ENCODE data around the gene RASSF5.

The RASSF5 gene

DNA sequence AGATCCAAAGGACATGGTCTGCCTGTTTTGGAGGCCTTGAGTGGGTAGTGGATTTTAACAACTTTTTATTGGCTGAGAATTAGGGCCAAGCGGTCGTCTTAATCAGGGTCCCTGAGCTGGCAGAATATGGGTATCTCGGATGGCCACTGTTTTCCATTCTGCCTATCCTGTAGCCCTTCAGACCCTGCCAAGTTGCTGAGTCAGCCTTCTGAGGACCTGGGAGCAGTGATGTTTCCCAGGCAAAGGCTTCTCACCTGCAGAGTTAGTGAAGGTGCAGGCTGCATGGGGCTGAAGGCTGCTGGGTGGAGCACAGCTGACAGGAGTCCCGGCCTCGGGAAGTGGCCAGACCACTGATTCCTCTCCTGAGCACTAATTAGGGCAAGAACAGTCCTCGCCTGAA is 11.4 kb downstream of the RASSF5 start:
- no peak for DNase-seq

DNA sequence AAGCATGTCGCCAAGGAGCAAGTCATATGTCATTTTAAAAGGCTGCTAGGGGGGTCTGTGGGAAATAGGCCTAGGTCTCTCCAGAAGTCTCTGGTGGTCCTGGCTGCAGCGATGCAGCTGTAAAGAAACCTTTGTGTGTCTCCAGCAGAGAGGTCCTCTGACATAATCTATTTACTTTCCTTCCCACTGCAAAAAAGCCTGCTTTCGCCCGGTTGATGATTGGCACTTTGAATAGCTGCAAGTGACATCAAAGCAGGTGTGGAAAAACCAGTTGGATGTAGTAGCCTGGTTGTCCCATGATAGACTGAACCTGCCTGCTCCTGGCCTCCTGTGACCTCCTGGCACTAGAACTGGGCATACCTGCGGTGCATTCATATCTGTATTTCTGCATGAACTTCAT is 13.8 kb downstream of the RASSF5 start:
- DNase-seq: no peak

DNA sequence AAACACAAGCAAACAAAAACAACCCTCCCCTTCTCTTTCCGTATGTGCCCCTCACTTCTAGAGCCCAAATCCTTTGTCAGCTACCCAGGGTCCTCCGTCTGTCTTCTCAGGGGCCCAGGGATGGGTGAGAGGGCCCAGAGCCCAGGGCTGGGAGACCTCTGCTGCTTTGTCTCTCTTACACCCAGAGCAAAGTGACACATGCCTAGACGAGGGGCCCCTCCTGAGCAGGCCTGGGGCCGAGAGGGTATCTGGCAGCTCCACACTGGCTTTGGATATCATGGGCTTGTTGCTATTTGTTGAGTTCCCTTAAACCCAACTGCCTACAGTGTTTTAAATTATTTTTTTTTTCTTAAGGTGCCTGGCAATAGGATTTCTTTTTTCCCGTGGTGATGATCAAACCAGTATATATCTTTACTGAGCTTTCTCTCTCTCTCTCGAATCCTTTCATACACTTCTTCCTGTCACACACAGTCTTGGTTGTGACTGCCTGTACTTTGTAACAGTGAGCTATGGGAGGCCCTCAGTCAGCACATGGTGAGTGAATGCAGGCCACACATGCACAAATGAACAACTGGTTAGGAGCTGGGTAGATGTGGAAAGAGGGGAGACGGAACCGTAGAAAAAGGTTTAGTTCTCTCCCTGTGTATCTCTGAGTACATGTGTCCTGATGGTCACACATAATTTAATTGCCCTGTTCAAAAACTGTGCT is 14.5 kb downstream of the RASSF5 start:
- DNase-seq: no peak

DNA sequence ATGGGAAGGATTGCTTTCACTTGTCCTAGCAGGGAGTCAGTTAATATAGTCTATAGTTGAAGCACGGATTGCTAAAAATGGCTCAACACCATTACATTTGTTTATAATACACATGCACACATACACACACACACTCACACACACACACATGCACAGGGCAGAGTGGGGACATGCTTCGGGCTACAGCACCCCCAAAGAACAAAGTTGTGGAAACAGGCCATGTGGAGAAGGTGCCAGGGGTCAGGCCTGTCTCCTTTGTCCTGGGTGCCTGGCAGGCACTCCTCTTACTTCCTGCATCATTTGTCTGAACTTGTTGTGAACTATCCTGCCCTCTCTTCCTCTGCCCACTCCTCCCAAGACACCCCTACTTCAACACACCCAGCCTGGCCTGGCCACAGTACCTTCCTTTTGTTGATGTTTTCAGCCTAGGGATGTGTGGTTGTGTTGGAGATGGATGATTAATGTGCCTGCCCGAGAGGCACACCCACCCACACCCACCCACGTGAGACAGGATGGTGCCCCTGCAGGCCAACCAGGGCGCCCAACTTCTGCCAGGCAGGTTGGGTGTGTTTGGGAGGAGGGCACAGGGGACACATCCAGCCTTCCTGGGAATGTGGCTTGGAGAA is 17.5 kb downstream of the RASSF5 start:
- no peak for DNase-seq

DNA sequence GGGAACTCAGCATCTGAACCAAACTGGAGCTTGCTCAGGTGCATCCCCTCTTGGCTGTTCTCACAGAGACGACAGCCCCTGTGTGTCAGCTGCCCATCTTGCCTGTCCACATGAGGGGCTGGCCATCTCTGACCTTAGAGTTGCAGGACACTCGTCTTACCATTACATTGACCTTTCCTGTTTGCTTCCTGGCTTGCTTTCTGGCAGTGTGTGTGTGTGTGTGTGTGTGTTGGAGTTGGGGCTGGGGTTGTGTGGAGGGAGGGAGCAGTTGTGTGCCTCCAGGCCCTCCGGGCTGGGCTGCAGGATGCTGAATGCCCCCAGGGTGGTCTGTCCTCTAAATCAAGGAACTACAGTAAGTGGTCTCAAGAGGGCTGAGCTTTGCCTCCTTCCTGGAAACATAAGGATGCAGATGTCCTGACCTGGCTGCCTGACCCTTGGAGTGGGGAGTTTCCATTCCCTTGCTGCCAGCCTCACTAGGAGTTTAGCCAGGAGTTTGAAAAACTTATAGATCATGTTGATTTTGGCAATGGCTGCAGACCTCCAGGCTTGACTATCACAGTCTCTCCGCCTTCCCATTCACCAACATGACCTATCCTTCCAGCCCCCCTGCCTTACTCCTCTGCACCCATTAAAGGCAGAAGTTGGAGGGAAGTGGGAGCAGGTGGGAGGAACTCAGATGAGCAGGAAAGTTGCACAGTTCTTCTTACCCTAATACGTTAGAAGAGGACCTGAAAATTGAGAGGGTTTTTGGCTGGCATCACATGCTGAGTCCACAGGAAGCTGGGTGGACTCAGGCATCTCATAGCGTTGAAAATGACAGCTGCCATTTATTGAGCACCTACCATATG is 19.0 kb downstream of the RASSF5 start:
- no peak for DNase-seq

DNA sequence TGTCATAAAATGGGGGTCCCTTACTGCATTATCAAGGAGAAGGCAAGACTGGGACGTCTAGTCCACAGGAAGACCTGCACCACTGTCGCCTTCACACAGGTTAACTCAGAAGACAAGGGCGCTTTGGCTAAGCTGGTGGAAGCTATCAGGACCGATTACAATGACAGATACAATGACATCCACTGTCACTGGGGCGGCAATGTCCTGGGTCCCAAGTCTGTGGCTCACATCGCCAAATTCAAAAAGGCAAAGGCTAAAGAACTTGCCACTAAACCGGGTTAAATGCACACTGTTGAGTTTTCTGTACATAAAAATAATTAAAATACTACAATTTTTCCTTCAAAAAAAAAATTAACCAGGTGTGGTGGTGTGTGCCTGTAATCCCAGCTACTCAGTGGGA is 22.1 kb downstream of the RASSF5 start:
- DNase-seq: no peak

DNA sequence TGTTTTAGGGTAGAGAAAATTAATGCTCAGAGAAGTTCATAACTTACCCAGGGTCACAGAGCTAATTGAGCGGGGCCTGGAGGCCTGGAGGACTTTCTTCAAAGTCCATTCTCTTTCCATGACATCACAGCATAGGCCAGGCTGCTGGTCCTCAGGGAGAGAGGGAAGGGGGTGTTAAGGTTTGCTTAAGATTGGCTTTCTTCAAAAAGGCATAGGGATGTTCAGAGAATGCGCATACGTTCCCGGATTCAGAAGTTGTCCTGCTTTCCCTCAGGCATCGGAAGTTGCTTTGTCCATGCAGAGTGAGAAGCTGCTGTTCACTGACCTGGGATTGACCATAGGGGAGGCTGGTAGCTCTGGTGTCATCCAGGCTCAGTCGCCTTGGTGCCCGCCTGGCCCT is 25.0 kb downstream of the RASSF5 start:
- DNase-seq: no peak

DNA sequence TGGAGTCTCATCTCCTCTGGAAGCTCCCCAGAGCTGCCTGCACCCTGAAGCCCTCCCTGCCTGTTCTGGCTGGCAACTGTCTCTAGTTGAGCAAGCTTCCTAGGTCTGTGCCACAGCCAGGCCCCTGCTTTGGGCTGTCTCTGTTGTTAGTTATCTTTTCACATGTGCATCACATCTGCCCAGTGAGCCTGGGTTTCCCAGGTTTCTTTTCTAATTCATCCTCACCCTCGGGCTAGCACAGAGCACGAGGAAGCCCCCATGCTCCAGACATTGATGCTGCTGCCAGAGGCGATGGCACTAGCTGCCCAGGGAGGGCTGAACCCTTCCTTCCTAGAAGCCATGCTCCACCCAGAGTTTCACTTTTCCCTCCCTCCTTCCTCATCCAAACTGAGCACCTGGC is 27.2 kb downstream of the RASSF5 start:
- no peak for DNase-seq

DNA sequence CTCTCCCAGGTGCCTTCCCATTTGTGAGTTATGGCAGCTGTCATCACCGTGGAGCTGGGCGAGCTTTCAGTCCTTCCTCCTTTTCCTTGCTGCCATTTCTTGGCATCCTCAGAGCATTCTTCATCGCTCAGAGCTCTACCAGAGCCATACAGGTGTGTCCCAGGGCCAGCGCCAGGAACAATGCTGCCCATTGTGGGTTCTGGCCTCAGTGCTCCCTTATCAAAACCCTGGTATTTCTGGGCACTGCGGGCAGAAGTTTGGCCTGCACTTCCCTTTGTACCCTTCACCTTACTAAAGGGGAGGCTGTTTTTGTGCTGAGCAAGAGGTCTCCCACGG is 28.5 kb downstream of the RASSF5 start:
- no peak for DNase-seq

DNA sequence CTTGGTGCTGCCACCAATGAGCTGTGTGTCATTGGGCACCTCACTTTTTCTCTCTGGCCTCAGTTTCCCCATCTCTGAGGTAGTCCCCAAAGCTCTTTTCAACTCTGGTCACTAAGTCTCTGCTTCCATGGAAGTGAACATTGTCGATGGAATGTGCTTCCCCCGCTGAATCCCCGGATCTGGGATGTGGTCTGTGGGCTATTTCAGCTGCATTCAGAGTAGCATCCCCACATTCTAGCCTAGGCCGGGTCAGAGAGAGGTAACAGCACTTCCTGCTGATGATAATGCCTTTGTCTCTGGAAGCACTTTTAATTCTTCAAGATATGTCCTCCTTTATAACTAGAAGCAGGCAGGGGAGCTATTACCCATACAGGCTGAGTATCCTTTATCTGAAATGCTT is 29.8 kb downstream of the RASSF5 start:
- DNase-seq: no peak

DNA sequence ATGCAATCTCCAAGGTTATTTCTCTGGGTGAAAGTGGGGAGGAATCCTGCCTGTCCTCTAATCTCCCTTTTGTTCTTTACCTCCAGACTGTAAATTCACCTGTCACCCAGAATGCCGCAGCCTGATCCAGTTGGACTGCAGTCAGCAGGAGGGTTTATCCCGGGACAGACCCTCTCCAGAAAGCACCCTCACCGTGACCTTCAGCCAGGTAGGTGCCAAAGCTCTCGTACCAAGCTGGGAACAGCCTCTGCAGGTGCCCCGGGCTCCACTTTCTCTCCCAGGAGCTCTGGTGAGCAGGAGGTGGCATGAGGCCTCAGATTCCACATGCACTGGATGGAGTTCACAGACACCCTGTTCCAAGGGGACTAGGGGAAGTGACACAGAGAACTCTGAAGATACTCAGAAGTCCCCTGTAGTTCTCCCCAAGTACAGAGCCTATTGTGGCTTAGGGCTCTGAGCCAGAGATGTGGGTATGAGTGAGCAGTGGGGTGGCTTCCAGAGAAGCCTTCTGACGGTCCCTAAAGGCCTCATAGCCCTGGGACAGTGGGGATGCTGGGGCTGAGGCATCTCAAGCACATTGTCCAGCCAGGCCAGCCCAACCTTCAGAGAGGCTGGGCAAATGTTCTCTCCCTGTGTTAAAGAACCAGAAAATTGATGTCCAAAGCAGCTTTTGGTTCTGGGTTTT is 30.9 kb downstream of the RASSF5 start:
- no peak for DNase-seq

DNA sequence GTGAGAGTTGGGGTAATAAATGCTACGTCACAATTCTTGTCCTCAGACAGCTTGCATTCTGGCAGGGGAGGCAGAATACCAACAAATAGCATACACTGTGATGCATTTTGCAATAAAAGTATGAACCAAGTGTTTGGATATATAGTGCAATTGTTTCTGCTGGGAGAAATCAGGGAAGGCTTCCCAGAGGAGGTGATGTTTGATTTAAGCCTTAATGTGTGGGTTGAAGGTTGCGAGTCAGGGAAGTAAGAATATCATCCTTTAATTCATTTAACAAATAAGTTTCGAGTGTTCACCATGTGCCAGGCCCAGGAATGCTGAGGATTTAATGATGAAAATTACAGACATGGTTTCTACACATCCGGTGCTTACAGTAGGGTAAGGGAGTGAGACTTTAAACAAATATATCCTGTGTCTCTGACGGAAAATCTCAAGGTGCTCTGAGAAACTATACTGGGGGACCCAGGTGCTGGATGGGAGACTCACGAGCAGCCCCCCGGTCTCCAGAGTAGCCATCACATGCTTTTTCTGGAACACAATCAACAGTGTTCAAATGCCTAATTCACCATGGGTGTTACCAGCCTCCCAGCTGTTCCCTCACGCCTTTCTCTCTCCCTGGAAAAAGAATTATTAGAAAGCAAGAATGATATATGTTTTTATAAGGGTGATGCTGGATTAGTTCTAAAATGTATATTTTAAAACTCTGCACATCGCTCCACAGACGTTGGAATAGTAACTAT is 31.7 kb downstream of the RASSF5 start:
- no peak for DNase-seq

DNA sequence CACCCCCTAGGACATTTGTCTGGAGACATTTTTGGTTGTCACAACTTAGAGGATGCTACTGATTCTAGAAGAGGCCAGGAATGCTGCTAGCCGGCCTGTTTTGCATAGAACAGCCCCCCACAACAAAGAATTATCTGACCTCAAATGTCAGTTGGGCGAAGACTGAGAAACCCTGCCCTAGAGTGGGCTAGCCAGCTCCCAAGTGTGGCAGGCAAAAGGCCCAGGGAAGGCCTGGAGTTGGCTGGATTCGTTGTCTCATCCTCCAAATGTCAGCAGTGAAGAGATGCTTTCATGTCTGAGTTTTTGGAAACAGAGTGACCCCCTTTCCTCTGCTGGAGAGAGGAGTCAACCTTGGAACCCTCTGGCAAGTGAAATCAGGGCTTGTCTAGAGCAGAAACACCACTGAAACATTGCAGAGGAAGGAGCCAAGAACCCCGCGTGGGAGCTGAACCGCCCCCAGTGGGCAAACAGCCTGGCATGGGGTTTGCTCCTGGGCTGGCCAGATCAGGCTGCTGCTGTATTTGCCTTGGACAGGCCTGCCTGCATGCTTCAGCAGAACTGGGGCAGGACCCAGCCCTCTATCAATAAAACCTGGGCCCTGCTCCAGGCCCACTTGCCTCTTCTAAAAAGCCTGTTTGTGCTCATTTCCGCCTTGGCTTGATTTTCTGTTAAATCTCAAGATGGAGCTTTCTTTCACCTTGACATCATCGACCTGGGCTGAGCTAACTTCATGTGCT is 32.9 kb downstream of the RASSF5 start:
- peak; percentile 34 for DNase-seq

DNA sequence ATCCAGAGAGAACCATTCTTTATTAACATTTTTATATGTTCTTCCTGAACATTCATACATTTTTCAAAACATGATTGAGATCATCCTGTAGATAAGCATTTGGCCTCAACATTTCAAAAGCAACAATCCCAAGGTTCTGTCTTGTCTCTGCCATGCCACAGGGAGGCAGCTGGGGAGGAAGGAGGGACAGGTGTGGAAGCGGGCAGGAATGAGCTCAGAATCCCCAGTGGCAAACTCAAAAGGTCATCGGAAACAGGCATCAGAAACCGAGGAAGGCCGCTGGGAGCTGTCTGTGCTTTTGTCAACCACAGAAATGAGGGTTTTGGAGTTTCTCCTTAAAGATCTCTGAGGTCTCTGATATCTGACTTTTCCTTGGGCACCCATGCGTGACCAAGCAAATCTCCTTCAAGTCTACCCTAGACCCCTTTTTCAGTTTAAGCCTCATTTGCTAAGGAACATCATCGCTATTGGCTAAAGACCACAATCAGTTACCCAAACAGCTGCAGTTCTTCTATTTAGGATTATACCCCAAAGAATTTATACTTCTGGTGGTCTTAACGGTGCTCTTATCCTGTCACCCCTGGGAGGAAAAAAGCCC is 34.0 kb downstream of the RASSF5 start:
- DNase-seq: no peak

DNA sequence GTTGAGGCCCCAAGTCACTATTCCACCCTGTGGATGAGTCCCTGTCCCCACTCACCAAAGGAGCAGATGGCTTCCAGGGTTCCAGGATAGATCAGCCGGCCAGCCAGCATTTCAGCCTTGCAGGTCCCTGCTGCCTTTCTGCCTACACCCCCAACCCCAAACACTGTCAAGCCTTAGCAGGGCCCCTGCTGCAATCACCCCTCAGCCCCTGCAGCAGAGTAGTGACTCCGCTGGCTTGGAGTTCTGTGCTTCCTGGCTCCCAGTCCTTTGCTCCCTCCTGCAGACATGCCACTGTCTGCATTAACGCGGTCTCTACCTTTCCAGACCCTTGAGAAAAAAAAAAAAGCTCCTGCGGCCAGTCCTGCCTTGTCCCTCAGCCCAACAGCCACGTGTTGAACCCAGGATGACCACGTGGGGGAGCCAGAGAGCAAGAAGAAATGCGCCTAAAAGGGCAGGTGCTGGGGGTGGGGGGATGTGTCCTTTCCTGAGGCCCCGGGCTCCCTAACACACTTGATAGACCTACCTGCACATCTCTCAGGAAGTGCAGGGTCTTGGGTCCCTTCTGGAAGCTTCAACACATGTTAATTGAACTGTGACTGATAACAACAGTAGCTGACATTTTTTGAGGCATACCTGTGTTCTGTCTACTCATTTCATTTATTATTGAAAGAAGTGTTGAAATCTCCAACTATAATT is 37.4 kb downstream of the RASSF5 start:
- DNase-seq: peak; percentile 32

DNA sequence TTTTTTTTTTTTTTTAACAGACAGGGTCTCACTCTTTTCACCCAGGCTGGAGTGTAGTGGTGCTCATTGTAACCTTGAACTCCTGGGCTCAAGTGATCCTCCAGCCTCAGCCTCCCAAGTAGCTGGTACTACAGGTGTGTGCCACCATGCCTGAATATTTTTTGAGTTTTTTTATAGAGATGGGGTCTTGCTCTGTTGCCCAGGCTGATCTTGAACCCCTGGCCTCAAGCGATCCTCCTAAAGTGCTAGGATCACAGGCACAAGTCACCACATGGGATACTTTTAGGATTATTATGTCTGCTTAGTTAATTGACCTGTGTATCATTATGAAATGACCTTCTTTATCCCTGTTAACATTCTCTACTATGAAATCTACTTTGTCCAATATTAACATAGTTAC is 38.0 kb downstream of the RASSF5 start:
- no peak for DNase-seq

DNA sequence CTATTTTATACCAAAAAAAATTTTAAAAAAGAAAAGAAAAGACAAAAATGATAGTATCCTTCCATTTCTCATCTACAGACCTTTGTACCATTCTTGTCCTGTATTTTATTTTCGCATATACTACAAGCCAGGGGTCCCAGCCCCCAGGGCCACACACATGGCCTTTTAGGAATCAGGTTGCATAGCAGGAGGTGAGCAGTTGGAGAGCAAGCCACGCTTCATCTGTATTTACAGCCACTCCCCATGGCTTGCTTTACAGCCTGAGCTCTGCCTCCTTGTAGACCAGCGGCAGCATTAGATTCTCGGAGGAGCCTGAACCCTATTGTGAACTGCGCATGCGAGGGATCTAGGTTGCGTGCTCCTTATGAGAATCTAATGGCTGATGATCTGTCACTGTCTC is 39.8 kb downstream of the RASSF5 start:
- no peak for DNase-seq

DNA sequence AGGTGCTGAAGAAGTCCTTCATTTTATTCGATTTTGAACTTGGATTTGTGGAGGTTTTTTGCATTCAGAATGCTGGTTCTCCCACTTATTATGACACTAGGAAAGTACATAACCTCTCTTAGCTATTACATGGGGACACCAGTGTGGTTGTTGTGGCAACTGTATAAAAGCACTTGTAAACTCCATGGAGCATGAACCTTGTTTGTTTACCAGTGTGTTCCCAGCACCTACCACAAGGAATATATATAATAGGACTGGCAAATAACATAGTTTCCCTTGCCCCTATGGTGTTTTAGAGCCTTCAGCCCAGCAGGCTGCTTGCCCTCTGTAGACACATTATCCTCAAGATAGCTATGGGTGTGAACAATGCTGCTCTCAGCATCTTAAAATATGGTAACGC is 43.1 kb downstream of the RASSF5 start:
- DNase-seq: no peak

DNA sequence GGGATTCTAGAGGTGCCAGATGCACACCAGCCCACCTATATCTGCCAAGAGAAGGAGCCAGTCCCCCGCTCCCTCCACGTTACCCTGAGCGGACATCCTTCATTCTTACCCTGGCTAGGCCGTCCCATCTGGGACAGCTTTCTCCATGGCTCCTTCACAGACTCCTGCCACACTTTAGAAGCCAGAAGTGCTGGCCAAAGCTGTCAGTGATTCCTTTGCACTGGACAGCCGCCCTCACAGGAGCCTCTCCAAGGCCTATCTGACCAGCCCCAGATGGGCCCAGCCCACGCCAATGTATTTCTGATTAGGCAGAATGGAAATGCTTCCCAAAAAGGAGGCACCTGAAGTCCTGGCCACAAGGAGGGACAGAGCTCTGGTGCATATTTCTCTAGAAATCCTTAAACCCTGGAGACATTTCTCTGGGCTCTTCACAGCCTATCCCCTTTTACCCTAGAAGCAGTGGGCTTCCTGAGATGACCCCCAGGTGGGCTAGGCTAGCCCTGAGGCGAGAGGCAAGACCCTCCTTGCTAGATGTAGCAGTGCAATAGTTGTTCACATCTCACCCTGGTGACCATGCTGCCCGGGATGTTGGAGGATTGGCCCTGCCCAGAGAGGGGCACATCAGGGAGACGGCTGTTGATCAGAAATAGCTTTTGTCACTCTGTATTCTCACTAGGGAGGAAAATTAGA is 44.1 kb downstream of the RASSF5 start:
- DNase-seq: no peak

DNA sequence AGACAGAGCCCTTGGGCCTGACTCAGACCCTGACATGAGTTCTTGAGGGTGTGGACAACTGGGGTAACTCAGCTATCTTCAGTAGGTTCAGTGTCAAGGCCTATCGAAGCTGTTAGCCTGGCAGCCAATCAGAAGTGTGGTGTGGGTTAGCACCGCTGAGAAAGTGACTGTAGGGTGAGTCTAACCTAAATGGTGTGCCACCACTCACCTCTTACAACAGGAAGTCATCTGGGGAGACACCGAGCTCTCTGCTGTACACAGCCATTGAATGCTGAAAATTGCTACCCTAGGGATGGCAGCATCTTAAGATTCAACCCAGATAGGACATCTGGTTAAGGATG is 44.6 kb downstream of the RASSF5 start:
- no peak for DNase-seq

DNA sequence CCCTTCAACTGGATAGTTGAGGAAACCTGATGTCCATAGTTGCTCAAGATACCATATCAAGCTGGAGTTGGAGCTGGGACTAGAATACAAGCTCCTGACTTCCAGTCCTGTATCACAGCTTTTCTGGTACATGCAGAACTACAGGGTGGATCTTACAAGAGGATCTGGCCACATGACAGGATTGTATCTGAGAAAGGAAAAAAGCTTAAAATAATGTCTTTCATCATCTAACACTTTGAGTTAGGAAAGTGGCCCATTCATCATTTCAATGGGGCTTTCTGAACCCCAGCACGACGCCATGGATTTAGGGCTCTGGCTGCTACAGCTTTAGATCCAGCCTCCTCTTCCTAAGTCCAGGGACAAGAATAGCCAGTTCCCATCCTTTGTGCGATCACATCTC is 46.9 kb downstream of the RASSF5 start:
- DNase-seq: no peak

All from midbrain (tissue), 1 donor.